Progenitor cell of endocrine pancreas (in vitro differentiated cells): ENCODE measurements around the gene MEGF6. TPM values are rescaled to one million over a fixed set of nuclear protein-coding genes. Genes with fewer than 3 reads are reported as not detected.

Source experiments
- DNase-seq: peaks from one replicate; pipeline ENCODE4 v3.0.0; 2021; ENCODE audit warnings: low spot score; ENCODE audit not compliant: unreplicated experiment
- H3K27ac Mint-ChIP-seq: 2 replicates; pipeline ENCODE4 v1.8.0; 2021; ENCODE audit warnings: mild to moderate bottlenecking, moderate library complexity, mixed read lengths
- H3K27me3 Mint-ChIP-seq: 2 replicates; pipeline ENCODE4 v1.8.0; 2021; ENCODE audit warnings: mixed read lengths
- H3K36me3 Mint-ChIP-seq: 2 replicates; pipeline ENCODE4 v1.8.0; 2022; ENCODE audit warnings: mixed read lengths; ENCODE audit not compliant: insufficient read depth
- H3K4me1 Mint-ChIP-seq: 2 replicates; pipeline ENCODE4 v1.8.0; 2021; ENCODE audit warnings: low read depth, mixed read lengths
- H3K4me3 Mint-ChIP-seq: 2 replicates; pipeline ENCODE4 v1.8.0; 2021; ENCODE audit warnings: low read depth, mild to moderate bottlenecking, moderate library complexity, mixed read lengths
- H3K9me3 Mint-ChIP-seq: 2 replicates; pipeline ENCODE4 v1.8.0; 2021; ENCODE audit warnings: low read depth, mixed read lengths
- long read RNA-seq: library from polyadenylated mRNA; unstranded; transcript quantifications from one replicate; pipeline ENCODE4 v2.0.0, GENCODE V29; 2020
- total RNA-seq: library from RNA; stranded (reverse); gene quantifications from 2 replicates; pipeline ENCODE4 v1.2.1, GENCODE V29; 2021
- TF ChIP-seq, protein P1 (sequence below): fragments of 200-600 bp; sonication (generic); IDR thresholded peaks from one replicate; pipeline ENCODE4 v1.5.0; 2021; ENCODE audit warnings: antibody characterized with exemption, mild to moderate bottlenecking; ENCODE audit not compliant: unreplicated experiment

The MEGF6 gene, protein sequence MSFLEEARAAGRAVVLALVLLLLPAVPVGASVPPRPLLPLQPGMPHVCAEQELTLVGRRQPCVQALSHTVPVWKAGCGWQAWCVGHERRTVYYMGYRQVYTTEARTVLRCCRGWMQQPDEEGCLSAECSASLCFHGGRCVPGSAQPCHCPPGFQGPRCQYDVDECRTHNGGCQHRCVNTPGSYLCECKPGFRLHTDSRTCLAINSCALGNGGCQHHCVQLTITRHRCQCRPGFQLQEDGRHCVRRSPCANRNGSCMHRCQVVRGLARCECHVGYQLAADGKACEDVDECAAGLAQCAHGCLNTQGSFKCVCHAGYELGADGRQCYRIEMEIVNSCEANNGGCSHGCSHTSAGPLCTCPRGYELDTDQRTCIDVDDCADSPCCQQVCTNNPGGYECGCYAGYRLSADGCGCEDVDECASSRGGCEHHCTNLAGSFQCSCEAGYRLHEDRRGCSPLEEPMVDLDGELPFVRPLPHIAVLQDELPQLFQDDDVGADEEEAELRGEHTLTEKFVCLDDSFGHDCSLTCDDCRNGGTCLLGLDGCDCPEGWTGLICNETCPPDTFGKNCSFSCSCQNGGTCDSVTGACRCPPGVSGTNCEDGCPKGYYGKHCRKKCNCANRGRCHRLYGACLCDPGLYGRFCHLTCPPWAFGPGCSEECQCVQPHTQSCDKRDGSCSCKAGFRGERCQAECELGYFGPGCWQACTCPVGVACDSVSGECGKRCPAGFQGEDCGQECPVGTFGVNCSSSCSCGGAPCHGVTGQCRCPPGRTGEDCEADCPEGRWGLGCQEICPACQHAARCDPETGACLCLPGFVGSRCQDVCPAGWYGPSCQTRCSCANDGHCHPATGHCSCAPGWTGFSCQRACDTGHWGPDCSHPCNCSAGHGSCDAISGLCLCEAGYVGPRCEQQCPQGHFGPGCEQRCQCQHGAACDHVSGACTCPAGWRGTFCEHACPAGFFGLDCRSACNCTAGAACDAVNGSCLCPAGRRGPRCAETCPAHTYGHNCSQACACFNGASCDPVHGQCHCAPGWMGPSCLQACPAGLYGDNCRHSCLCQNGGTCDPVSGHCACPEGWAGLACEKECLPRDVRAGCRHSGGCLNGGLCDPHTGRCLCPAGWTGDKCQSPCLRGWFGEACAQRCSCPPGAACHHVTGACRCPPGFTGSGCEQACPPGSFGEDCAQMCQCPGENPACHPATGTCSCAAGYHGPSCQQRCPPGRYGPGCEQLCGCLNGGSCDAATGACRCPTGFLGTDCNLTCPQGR (N-terminal part only)
- 79.2 and 83.8 TPM in 2 replicates for total RNA-seq
- long read RNA-seq, partial matches to known transcripts, result 2 of 7 reads
- long read RNA-seq, other reads (novel, unspliced or antisense), result 4 of 7 reads

DNA sequence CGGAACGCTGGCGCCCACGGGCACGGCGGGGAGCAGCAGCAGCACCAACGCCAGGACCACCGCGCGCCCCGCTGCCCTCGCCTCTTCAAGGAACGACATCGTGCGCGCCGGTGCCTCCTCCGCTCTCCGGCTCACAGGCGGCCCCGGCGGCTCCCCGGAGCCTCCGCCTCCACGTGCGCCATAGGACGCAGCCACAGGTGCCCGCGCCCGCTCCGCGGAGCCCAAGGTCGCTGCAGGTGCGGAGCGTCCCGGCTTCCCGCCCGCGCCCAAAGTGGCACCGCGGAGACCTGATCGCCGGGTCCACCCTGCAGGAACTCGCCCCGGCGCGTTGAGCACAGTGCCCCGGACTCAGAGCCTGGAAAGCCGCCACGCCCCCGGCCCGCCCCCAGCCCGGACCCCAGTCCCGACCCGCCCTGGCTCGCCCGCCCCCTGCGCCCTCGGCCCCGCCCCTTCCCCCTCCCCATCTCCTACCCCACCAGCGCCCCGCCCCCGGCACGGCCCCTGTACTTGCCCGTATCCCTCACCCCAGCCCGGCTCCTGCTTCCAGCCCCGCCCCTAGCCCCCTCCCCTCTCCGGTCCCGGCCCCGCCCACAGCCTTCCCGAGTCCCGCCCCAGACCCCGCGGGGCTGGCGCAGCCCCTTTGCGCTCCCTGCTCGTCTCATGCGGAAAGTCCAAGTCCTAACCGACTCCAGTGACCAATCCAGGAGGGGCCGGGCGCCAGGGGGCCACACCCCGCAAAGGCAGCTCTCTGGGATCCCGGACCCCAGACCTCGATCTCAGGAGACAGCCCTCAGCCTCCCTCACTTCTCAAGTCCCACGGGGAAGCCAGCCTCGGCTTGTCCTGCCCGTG, at the start of gene MEGF6:
TSS of gene MEGF6 (minus strand) at position 339 of the 850 bp plus-strand sequence. CDS start at position 99, 240 bp downstream.
- Mint-ChIP-seq H3K4me1 (peaks cover 42% of the 10 kb centered on the region), H3K27me3 (no peaks in the 10 kb centered on the region), H3K27ac (peak within 1 kb of the TSS; percentile 80), H3K36me3 (no peaks in the 10 kb centered on the region), H3K9me3 (no peaks in the 10 kb centered on the region), H3K4me3 (peak within 1 kb of the TSS; percentile 80)
- DNase-seq, result peak; percentile 90
- TF ChIP-seq, protein P1, sequence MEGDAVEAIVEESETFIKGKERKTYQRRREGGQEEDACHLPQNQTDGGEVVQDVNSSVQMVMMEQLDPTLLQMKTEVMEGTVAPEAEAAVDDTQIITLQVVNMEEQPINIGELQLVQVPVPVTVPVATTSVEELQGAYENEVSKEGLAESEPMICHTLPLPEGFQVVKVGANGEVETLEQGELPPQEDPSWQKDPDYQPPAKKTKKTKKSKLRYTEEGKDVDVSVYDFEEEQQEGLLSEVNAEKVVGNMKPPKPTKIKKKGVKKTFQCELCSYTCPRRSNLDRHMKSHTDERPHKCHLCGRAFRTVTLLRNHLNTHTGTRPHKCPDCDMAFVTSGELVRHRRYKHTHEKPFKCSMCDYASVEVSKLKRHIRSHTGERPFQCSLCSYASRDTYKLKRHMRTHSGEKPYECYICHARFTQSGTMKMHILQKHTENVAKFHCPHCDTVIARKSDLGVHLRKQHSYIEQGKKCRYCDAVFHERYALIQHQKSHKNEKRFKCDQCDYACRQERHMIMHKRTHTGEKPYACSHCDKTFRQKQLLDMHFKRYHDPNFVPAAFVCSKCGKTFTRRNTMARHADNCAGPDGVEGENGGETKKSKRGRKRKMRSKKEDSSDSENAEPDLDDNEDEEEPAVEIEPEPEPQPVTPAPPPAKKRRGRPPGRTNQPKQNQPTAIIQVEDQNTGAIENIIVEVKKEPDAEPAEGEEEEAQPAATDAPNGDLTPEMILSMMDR, result no peak

DNA sequence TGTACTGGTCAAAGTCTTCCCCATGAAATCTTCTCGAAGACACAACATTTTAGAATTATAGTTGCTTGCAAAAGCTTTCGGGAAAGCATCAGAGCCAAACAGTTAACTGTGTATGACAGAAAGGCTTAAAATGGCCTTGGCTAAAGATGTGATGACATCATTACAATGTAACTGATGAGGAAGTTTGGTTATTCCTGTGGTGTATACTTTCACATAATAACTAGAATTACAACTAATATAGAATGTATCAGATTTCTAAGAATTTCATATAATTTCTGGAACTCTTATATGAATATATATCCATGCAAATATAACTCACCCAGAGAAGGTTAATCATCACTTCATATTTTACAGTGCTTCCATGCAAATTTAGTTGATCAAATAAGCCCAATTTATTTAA, 49.4 kb upstream of the MEGF6 start:
- H3K9me3 Mint-ChIP-seq, result no peaks in the 10 kb centered on the region
- H3K36me3 Mint-ChIP-seq, result no peaks in the 10 kb centered on the region
- peaks cover 58% of the 10 kb centered on the region for H3K27me3 Mint-ChIP-seq
- no peak for DNase-seq
- TF ChIP-seq, protein P1, result no peak
- H3K4me1 Mint-ChIP-seq, result no peaks in the 10 kb centered on the region
- H3K4me3 Mint-ChIP-seq, result no peak overlapping the region
- no peak overlapping the region for H3K27ac Mint-ChIP-seq

DNA sequence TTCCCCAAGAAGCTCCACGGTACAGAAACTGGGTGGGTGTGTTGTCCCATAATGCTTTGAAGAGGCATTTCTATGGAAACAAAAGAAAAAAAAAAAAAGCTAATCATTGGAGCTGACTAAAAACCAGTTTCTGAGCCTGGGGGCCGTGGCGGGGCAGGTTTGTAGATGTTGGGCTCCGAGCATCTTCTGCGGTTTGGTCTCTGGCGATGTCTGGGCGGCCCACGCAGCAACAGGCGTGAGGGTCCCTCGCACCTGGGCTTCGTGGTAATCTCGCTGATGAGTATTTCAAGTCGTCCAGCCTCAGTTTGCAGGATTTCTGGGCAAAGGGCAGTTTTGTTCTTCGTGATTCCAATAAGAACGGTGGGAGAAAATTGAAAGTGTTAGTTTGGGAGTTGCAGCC, 47.8 kb upstream of the MEGF6 start:
- Mint-ChIP-seq H3K27ac (no peak overlapping the region), H3K4me3 (no peak overlapping the region), H3K36me3 (no peaks in the 10 kb centered on the region), H3K4me1 (no peaks in the 10 kb centered on the region), H3K27me3 (peaks cover 69% of the 10 kb centered on the region), H3K9me3 (no peaks in the 10 kb centered on the region)
- no peak for DNase-seq
- TF ChIP-seq, protein P1, result no peak

DNA sequence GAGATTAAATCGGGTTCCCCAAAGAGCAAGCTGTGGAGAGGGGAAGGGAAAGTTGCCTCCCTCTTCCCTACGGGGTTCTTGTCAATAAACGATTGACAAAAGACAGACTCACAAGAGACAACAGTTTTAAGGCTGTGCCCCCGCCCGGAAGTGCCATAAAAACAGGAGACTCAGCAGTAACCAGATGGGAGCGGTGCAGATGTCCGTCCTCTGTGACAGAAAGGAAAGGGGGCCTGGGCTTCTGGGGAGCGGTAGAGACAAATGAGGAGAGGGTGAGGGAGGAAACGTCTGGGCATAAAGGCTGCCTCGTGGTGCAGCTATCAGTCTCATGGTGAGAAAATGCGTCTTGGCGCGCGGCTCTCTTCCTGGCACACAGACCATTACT, 46.9 kb upstream of the MEGF6 start:
- Mint-ChIP-seq H3K4me1 (no peaks in the 10 kb centered on the region), H3K9me3 (no peaks in the 10 kb centered on the region), H3K36me3 (no peaks in the 10 kb centered on the region), H3K4me3 (no peak overlapping the region), H3K27me3 (peaks cover 76% of the 10 kb centered on the region), H3K27ac (no peak overlapping the region)
- no peak for DNase-seq
- TF ChIP-seq, protein P1, result no peak
